ENCODE measurements around the gene FHOD3.

- no peak for TF ChIP-seq CTCF (conservative IDR thresholded peaks at IDR 0.05; ENCODE audit: low read length)
- TF ChIP-seq EZH2phosphoT487 (IDR thresholded peaks at IDR 0.05; ENCODE audit: borderline replicate concordance) = no peak
Observed at GRCh38 chr18:36655074-36655473, 357.6 kb downstream of the FHOD3 start.
